ENCODE data around the gene FCHSD2. TPM values are rescaled to one million over a fixed set of nuclear protein-coding genes. Genes with fewer than 3 reads are reported as not detected.

FCHSD2 gene
- total and polyA plus RNA-seq, 2 experiments from 2014 or later = 9.1 to 19.8 TPM

DNA sequence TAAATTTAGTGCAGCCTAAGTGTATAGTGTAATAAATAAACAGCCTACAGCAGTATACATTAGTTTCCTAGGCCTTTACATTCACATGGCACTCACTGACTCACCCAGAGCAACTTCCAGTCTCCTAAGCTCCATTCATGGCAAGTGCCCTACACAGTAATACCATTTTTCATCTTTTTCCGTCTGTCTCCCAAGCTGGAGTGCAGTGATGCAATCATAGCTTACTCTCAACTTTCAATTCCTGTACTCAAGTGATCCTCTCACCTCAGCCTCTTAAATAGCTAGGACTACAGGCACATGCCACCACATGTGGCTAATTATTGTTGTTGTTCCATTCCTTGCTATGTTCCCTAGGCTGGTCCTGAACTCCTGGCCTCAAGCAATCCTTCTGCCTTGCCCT, 54.4 kb downstream of the FCHSD2 start:
- TF ChIP-seq EZH2 (IDR thresholded peaks at IDR 0.05; ENCODE audit: insufficient read depth, poor library complexity, severe bottlenecking) (no peak), EZH2phosphoT487 (IDR thresholded peaks at IDR 0.05; ENCODE audit: insufficient read depth, low read depth) (no peak)
- in situ Hi-C loops (cut with MboI) = no loop called here
- Histone ChIP-seq H3K27ac (no peak overlapping the region), H3K4me2 (ENCODE audit: unreplicated experiment) (no peak overlapping the region), H3K4me3 (no peak overlapping the region), H4K20me1 (ENCODE audit: insufficient read depth) (no peaks in the 10 kb centered on the region), H3K9me2 (ENCODE audit: insufficient read depth) (no peaks in the 10 kb centered on the region), H3K9ac (no peak overlapping the region), H3K27me3 (replicated peaks; ENCODE audit: insufficient read depth) (no peaks in the 10 kb centered on the region), H3F3A (ENCODE audit: insufficient read depth) (no peaks in the 10 kb centered on the region), H3K4me1 (ENCODE audit: insufficient read depth) (no peaks in the 10 kb centered on the region), H3K79me2 (ENCODE audit: insufficient read depth) (peaks cover 51% of the 10 kb centered on the region), H3K36me3 (ENCODE audit: low read depth) (no peaks in the 10 kb centered on the region), H2AFZ (no peak overlapping the region), H3K9me3 (ENCODE audit: low read depth) (no peaks in the 10 kb centered on the region)
- 95 to 100% methylated on average over 1 of the region's 1 CpG for WGBS, 2 experiments (ENCODE audit: low coverage in 1 of 2, low lambda C conversion rate in 2 of 2, missing lambda C conversion rate in 2 of 2)
- DNase-seq = no peak

- Histone ChIP-seq H3K27ac (no peak overlapping the region), H3K27me3 (replicated peaks; ENCODE audit: insufficient read depth) (no peaks in the 10 kb centered on the region), H3K9me3 (ENCODE audit: low read depth) (no peaks in the 10 kb centered on the region), H2AFZ (no peak overlapping the region), H3K4me2 (ENCODE audit: unreplicated experiment) (no peak overlapping the region), H3F3A (ENCODE audit: insufficient read depth) (no peaks in the 10 kb centered on the region), H3K9ac (no peak overlapping the region), H3K4me1 (ENCODE audit: insufficient read depth) (no peaks in the 10 kb centered on the region), H4K20me1 (ENCODE audit: insufficient read depth) (no peaks in the 10 kb centered on the region), H3K4me3 (no peak overlapping the region), H3K9me2 (ENCODE audit: insufficient read depth) (no peaks in the 10 kb centered on the region), H3K36me3 (ENCODE audit: low read depth) (no peaks in the 10 kb centered on the region), H3K79me2 (ENCODE audit: insufficient read depth) (peaks cover 38% of the 10 kb centered on the region; the same call in 1 of the 2 replicates)
- in situ Hi-C loops (cut with MboI) = no loop called here
- TF ChIP-seq EZH2phosphoT487 (IDR thresholded peaks at IDR 0.05; ENCODE audit: insufficient read depth, low read depth) = no peak
- TF ChIP-seq EZH2 (IDR thresholded peaks at IDR 0.05; ENCODE audit: insufficient read depth, poor library complexity, severe bottlenecking) = no peak
- WGBS, 2 experiments (ENCODE audit: low coverage in 1 of 2, low lambda C conversion rate in 2 of 2, missing lambda C conversion rate in 2 of 2) = 85 to 90% methylated on average over 4 of the region's 4 CpGs
- peak; percentile 43 for DNase-seq
Measured at GRCh38 chr11:73085189-73085875, 56.8 kb downstream of the FCHSD2 start.

DNA sequence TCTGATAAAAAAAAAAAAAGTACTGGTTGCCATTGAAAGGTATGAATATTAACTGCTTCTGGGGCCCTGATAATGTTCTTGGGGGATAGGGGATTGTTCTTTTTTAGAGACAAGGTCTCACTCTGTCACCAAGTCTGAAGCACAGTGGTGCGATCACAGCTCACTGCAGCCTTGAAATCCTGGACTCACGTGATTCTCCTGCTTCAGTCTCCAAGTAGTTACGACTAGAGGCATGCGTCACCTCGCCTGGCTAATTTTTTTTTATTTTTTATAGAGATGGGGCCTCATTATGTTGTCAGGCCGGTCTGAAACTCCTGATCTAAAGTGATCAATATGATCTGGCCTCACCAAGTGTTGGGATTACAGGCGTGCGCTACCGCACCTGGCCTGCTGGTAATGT, 63.5 kb downstream of the FCHSD2 start:
- Histone ChIP-seq H3K36me3 (ENCODE audit: low read depth) (0 out of 2 replicates have a peak, but pooled peaks cover 10% of the 10 kb centered on the region), H3K9me3 (ENCODE audit: low read depth) (no peaks in the 10 kb centered on the region), H3K27me3 (replicated peaks; ENCODE audit: insufficient read depth) (no peaks in the 10 kb centered on the region), H2AFZ (no peak overlapping the region), H3K4me2 (ENCODE audit: unreplicated experiment) (no peak overlapping the region), H4K20me1 (ENCODE audit: insufficient read depth) (no peaks in the 10 kb centered on the region), H3K9me2 (ENCODE audit: insufficient read depth) (no peaks in the 10 kb centered on the region), H3K4me1 (ENCODE audit: insufficient read depth) (0 out of 2 replicates have a peak, but pooled peaks cover 1% of the 10 kb centered on the region), H3K27ac (no peak overlapping the region), H3K79me2 (ENCODE audit: insufficient read depth) (peaks cover 26% of the 10 kb centered on the region), H3F3A (ENCODE audit: insufficient read depth) (no peaks in the 10 kb centered on the region), H3K4me3 (no peak overlapping the region), H3K9ac (no peak overlapping the region)
- no peak for DNase-seq
- 95 to 96% methylated on average over 9 of the region's 9 CpGs for WGBS, 2 experiments (ENCODE audit: low coverage in 1 of 2, low lambda C conversion rate in 2 of 2, missing lambda C conversion rate in 2 of 2)
- in situ Hi-C loops (cut with MboI) = no loop called here
- TF ChIP-seq EZH2 (IDR thresholded peaks at IDR 0.05; ENCODE audit: insufficient read depth, poor library complexity, severe bottlenecking) (no peak), EZH2phosphoT487 (IDR thresholded peaks at IDR 0.05; ENCODE audit: insufficient read depth, low read depth) (no peak)

GRCh38 chr11:73077454-73077853, 64.7 kb downstream of the FCHSD2 start:
- Histone ChIP-seq H3K27ac (no peak overlapping the region), H4K20me1 (ENCODE audit: insufficient read depth) (no peaks in the 10 kb centered on the region), H3K9me3 (ENCODE audit: low read depth) (no peaks in the 10 kb centered on the region), H3K79me2 (ENCODE audit: insufficient read depth) (peaks cover 26% of the 10 kb centered on the region), H3K36me3 (ENCODE audit: low read depth) (0 out of 2 replicates have a peak, but pooled peaks cover 10% of the 10 kb centered on the region), H3K4me2 (ENCODE audit: unreplicated experiment) (no peak overlapping the region), H3K4me3 (no peak overlapping the region), H3K9ac (no peak overlapping the region), H3K9me2 (ENCODE audit: insufficient read depth) (no peaks in the 10 kb centered on the region), H3F3A (ENCODE audit: insufficient read depth) (peaks cover 6% of the 10 kb centered on the region; the same call in 1 of the 2 replicates), H3K27me3 (replicated peaks; ENCODE audit: insufficient read depth) (no peaks in the 10 kb centered on the region), H3K4me1 (ENCODE audit: insufficient read depth) (peaks cover 13% of the 10 kb centered on the region), H2AFZ (no peak overlapping the region)
- in situ Hi-C loops (cut with MboI) = no loop called here
- peak; percentile 10 for DNase-seq
- no peak for TF ChIP-seq EZH2 (IDR thresholded peaks at IDR 0.05; ENCODE audit: insufficient read depth, poor library complexity, severe bottlenecking)

Measured in GM23248 (cell line).